GM12875 (cell line): ENCODE measurements around the gene BBLN.

Experiments
- H3K4me3 ChIP-seq: one replicate; pipeline ENCODE4 v1.5.1; 2011; ENCODE audit warnings: low read depth, low read length, control low read depth
- CTCF ChIP-seq: IDR thresholded peaks from 2 replicates; pipeline ENCODE4 v1.5.1; 2011; ENCODE audit warnings: low read depth, mild to moderate bottlenecking, control low read depth, inconsistent platforms, low read length, moderate library complexity, borderline replicate concordance; ENCODE audit not compliant: insufficient read depth

Gene BBLN

GRCh38 chr9:128121924-128122808 is 37.9 kb upstream of the BBLN start:
- no peak for TF ChIP-seq CTCF
- no peak overlapping the region for H3K4me3 ChIP-seq

- no peak for TF ChIP-seq CTCF
- no peak overlapping the region for H3K4me3 ChIP-seq
Observed at GRCh38 chr9:128122809-128123175, 37.3 kb upstream of the BBLN start.

GRCh38 chr9:128123451-128124080 is 36.5 kb upstream of the BBLN start:
- no peak overlapping the region for H3K4me3 ChIP-seq
- no peak for TF ChIP-seq CTCF

GRCh38 chr9:128124451-128124850 is 35.6 kb upstream of the BBLN start:
- H3K4me3 ChIP-seq: no peak overlapping the region
- no peak for TF ChIP-seq CTCF

- peak; percentile 80 for TF ChIP-seq CTCF
- peak overlapping the region; percentile 84 for H3K4me3 ChIP-seq
Observed at GRCh38 chr9:128124873-128125579, 35.0 kb upstream of the BBLN start.

GRCh38 chr9:128125580-128126354 is 34.3 kb upstream of the BBLN start:
- TF ChIP-seq CTCF: no peak
- peak overlapping the region; percentile 84 for H3K4me3 ChIP-seq
